ENCODE results near the gene ADGRB2. TPM values are rescaled to one million over a fixed set of nuclear protein-coding genes. Genes with fewer than 3 reads are reported as not detected.

ADGRB2 gene
- polyA plus RNA-seq, 1 donor = 17.6 TPM

GRCh38 chr1:31781138-31781755, 17.1 kb upstream of the ADGRB2 start:
- DNase-seq = no peak

- no peak for DNase-seq
These were observed 16.5 kb upstream of the ADGRB2 start for GRCh38 chr1:31780632-31781031.

- DNase-seq = no peak
These were observed 15.5 kb upstream of the ADGRB2 start for GRCh38 chr1:31779687-31780086.

- no peak for DNase-seq
These were observed 14.8 kb upstream of the ADGRB2 start for GRCh38 chr1:31778763-31779488.

GRCh38 chr1:31776516-31776915, 12.4 kb upstream of the ADGRB2 start:
- DNase-seq = no peak

- DNase-seq = no peak
These were observed 11.9 kb upstream of the ADGRB2 start for GRCh38 chr1:31776032-31776431.

GRCh38 chr1:31775210-31775999, 11.3 kb upstream of the ADGRB2 start:
- no peak for DNase-seq

GRCh38 chr1:31774495-31774894, 10.4 kb upstream of the ADGRB2 start:
- no peak for DNase-seq

- DNase-seq = no peak
These were observed 9.7 kb upstream of the ADGRB2 start for GRCh38 chr1:31773861-31774260.

- no peak for DNase-seq
These were observed 8.6 kb upstream of the ADGRB2 start for GRCh38 chr1:31772669-31773248.

GRCh38 chr1:31771891-31772668, 7.9 kb upstream of the ADGRB2 start:
- DNase-seq = no peak

- DNase-seq = no peak
These were observed 5.7 kb upstream of the ADGRB2 start for GRCh38 chr1:31769720-31770390.

- DNase-seq = no peak
These were observed 5.0 kb upstream of the ADGRB2 start for GRCh38 chr1:31768939-31769704.

- DNase-seq = no peak
These were observed 4.3 kb upstream of the ADGRB2 start for GRCh38 chr1:31768407-31768907.

GRCh38 chr1:31767225-31767624, 3.1 kb upstream of the ADGRB2 start:
- DNase-seq = no peak

- no peak for DNase-seq
These were observed 1.4 kb upstream of the ADGRB2 start for GRCh38 chr1:31765516-31765915.

- no peak for DNase-seq
These were observed 914 bp upstream of the ADGRB2 start for GRCh38 chr1:31765041-31765467.

- no peak for DNase-seq
These were observed 349 bp downstream of the ADGRB2 start for GRCh38 chr1:31763671-31764311.

GRCh38 chr1:31762726-31763670, 1.1 kb downstream of the ADGRB2 start:
- no peak for DNase-seq
